ENCODE data around the gene USH1G.

DNA sequence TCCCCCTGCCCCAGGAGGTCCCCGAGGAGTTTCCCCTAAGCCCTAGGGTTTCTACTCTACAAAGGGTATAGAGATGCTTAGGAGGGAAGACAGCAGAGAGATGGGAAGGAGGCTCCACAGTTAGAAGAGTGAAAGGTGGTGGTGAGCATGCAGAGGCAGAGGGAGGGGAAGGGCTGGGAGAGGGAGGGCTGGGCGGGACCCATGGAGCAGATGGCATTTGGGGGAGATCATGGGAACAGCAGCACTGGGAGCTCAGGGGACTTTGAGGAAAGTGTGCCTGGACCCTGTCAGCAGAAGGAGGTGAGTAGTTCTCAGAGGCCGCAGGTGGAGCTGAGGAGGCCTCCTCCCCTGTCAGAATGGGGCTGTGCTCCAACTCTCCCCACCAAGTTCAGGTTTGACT lies 12.0 kb upstream of the USH1G start:
- no peak for TF ChIP-seq CTCF (IDR thresholded peaks at IDR 0.05)
- TF ChIP-seq POLR2A (IDR thresholded peaks at IDR 0.05) = no peak
- TF ChIP-seq POLR2AphosphoS5 (IDR thresholded peaks at IDR 0.05) = no peak
